GM19035 (cell line): ENCODE results near the gene NXPH4.

ENCODE experiments used
- ATAC-seq: cut with Tn5 transposase; IDR thresholded peaks from one replicate; pipeline ENCODE4 v1.9.1; 2021; ENCODE audit not compliant: unreplicated experiment

Gene NXPH4

GRCh38 chr12:57241402-57242310, 25.1 kb downstream of the NXPH4 start:
- ATAC-seq: no peak

GRCh38 chr12:57242329-57242690, 25.7 kb downstream of the NXPH4 start:
- ATAC-seq: no peak

GRCh38 chr12:57242691-57243454, 26.3 kb downstream of the NXPH4 start:
- ATAC-seq: peak; percentile 42

GRCh38 chr12:57243521-57244311, 27.1 kb downstream of the NXPH4 start:
- no peak for ATAC-seq

DNA sequence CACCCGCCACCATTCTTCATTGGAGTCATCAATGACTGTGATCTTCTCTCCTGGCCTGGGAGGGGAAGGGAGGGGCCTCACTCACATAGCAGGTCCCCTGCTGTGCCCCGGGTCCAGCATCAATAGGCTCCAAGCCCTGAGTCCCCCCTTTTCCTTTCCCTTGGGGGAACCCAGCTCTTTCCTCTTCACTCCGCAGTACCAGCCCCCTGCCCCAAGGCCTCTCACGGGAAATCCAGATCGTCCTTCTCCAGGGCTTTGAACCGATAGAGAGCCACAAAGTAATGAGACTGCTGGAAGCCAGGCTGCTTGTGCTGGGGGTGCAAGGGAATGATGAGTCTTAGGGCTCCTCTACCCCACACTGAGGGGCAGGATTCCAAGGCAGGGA, 27.7 kb downstream of the NXPH4 start:
- ATAC-seq: no peak

- ATAC-seq: no peak
These were observed 30.4 kb downstream of the NXPH4 start for GRCh38 chr12:57247041-57247440.

GRCh38 chr12:57248934-57249742, 32.5 kb downstream of the NXPH4 start:
- ATAC-seq: no peak

DNA sequence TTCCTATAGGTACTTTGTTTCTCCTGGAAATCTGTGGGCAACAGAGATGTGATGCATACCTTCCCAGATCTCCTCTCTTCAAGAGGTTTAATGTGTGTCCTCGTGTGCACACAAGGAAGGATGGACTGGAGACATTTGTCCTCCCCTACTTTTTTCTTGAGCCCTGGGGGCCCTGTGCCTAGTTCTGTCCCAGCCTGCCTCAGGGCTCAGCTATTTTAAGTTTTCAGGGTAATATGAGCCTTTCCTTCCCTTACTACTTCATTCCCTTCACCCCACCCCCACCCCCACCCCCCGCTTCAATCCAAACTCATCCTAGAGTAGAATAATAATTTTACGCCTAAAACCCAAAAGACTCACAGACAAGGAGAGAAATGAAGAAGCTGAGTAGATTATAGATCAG, 33.9 kb downstream of the NXPH4 start:
- ATAC-seq: no peak

GRCh38 chr12:57250956-57251355, 34.4 kb downstream of the NXPH4 start, which contains the start of gene STAC3:
Gene STAC3, minus strand, starts transcription at chr12:57251187. Its CDS starts 1,551 bp downstream, at chr12:57249636.
- no peak for ATAC-seq

DNA sequence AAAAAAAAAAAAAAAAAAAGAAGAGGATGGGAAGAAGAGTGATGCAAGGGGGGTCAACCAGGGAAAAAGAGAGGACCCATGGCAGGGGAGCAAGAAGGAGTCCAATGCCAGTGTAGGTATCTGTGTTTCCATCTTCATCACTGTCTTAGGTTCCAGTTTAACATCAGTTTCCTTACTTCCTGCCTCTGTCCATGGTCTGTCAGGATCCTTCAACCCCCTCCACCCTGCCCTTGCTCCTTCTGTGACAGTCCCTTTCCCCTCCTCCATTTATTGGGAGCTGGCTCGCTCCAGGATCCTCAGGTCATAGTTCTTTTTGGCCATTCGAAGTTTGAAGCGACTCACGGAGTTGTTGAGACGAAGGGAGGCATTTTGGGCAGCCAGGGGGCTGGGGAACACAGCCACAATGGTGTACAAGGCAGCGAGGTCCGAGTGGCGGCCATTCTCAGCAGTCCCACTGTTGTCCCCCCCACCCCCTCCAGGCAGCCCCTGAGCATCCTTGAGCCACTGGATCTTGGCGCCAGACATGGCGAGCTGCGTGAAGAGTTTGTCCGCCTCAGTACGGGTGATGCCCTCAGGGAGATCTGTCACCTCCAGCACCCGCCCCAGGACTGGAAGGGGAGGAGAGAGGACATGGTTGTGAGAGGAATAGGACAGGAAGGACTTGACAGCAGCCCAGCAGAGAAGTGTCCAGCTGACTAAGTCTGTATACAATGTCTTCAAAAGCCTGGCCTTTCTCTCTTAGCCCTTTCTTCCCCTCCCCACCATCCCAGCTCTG, 38.1 kb downstream of the NXPH4 start:
- ATAC-seq: no peak

GRCh38 chr12:57255916-57256315, 39.3 kb downstream of the NXPH4 start:
- no peak for ATAC-seq

- ATAC-seq: no peak
These were observed 42.7 kb downstream of the NXPH4 start for GRCh38 chr12:57258977-57259970.

GRCh38 chr12:57260366-57260765, 43.8 kb downstream of the NXPH4 start:
- no peak for ATAC-seq

GRCh38 chr12:57261428-57261865, 44.9 kb downstream of the NXPH4 start:
- ATAC-seq: no peak

- no peak for ATAC-seq
These were observed 45.7 kb downstream of the NXPH4 start for GRCh38 chr12:57262126-57262822.

DNA sequence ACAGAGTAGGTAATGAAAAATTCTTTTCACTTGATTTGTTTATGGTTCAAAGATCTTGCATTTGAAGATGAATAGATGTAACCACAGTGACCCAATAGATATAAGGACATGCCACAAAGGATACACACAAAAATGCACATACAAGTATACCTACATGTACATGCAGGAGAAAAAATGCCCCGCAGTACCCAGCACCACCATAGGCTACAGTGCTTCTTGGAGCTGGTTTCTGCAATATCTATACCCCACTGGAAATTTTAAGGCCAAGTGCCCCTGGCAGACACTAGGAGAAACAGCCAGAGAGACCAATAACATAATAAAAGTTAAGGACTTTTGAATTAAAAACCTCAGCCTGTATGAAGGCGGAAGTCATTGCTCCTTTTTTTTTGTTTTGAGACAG, 46.5 kb downstream of the NXPH4 start:
- no peak for ATAC-seq

- ATAC-seq: no peak
These were observed 50.1 kb downstream of the NXPH4 start for GRCh38 chr12:57266681-57267080.

DNA sequence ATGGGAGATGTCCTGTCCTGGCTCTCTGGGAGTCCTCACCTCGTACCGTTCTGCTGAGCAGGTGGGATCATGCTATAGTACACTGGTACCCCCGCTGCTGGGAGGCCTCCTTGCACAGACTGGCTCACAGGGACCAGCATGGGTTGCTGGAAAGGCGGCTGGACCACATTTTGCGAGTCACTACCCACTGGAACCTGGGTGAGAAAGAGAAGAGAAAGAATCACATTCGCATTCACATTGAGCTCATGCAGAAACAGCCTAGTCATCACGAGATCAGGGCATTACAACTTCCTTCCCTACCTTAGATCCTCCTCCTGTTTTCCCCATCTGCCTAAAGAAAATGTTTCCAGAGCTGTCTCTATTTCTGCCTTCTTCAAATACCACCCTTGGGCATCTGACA, 51.7 kb downstream of the NXPH4 start:
- ATAC-seq: no peak
